IMR-90 (cell line): Measurements from ENCODE around the gene WDFY2. TPM values are rescaled to one million over a fixed set of nuclear protein-coding genes. Genes with fewer than 3 reads are reported as not detected.

Experiments used
- ATAC-seq: fragments of 200-7000 bp; cut with Tn5 transposase; 2 replicates; pipeline ENCODE4 v1.9.1; 2020; ENCODE audit warnings: low read depth, mild to moderate bottlenecking, moderate library complexity
- BruUV-seq: library from RNA; stranded (reverse); fragments of 400-500 nt; replicated peaks from 2 replicates; lab custom pipeline; 2021; lab: Mats Ljungman, UMichigan
- CTCF ChIA-PET: fragments of 300-600 bp; formaldehyde crosslinking; extraction: SDS; loops from one replicate; lab custom pipeline; 2021; ENCODE audit warnings: antibody characterized with exemption; lab: Yijun Ruan, JAX
- POLR2A ChIA-PET: fragments of 300-600 bp; sonication (Branson Sonifier 250); formaldehyde crosslinking; loops from one replicate; lab custom pipeline; 2022; ENCODE audit warnings: antibody characterized with exemption; ENCODE audit not compliant: unreplicated experiment; lab: Charles Lee
- DNase-seq: peaks from one replicate; pipeline ENCODE4 v3.0.0; 2013
- H2AFZ ChIP-seq: replicated peaks from 2 replicates; pipeline ENCODE3; 2013; ENCODE audit warnings: low read length, mild to moderate bottlenecking; ENCODE audit not compliant: poor library complexity
- H2AK5ac ChIP-seq: 2 replicates; pipeline ENCODE4 v1.6.1; 2013; ENCODE audit warnings: low read depth, low read length, inconsistent platforms
- H2AK9ac ChIP-seq: replicated peaks from 2 replicates; pipeline ENCODE3; 2013; ENCODE audit warnings: mild to moderate bottlenecking, low read depth, low read length, moderate library complexity; ENCODE audit not compliant: poor library complexity
- H2BK120ac ChIP-seq: 2 replicates; pipeline ENCODE4 v1.6.1; 2013; ENCODE audit warnings: low read depth, low read length, inconsistent platforms
- H2BK15ac ChIP-seq: 3 replicates; pipeline ENCODE4 v1.6.1; 2013; ENCODE audit warnings: low read depth, low read length, inconsistent platforms
- H2BK20ac ChIP-seq: 2 replicates; pipeline ENCODE4 v1.6.1; 2013; ENCODE audit warnings: low read depth, mild to moderate bottlenecking, inconsistent platforms, low read length, moderate library complexity
- H2BK5ac ChIP-seq: 2 replicates; pipeline ENCODE4 v1.6.1; 2013; ENCODE audit warnings: mild to moderate bottlenecking, low read depth, low read length, inconsistent platforms; ENCODE audit not compliant: poor library complexity, severe bottlenecking
- H3K14ac ChIP-seq: replicated peaks from 2 replicates; pipeline ENCODE4 v1.6.1; 2013; ENCODE audit warnings: low read depth, low read length, inconsistent platforms
- H3K18ac ChIP-seq: 2 replicates; pipeline ENCODE4 v1.6.1; 2013; ENCODE audit warnings: low read depth, low read length, control low read depth
- H3K23ac ChIP-seq: 2 replicates; pipeline ENCODE4 v1.6.1; 2013; ENCODE audit warnings: low read depth, low read length, inconsistent platforms
- H3K27ac ChIP-seq: 2 replicates; pipeline ENCODE4 v1.5.1; 2013; ENCODE audit warnings: mild to moderate bottlenecking, control low read depth, low read length; ENCODE audit not compliant: insufficient read depth
- H3K27me3 ChIP-seq: 2 replicates; pipeline ENCODE4 v1.6.1; 2013; ENCODE audit warnings: low read length; ENCODE audit not compliant: control insufficient read depth, insufficient read depth
- H3K36me3 ChIP-seq: 2 replicates; pipeline ENCODE4 v1.6.1; 2013; ENCODE audit warnings: low read length, mixed read lengths; ENCODE audit not compliant: control insufficient read depth, insufficient read depth
- H3K4ac ChIP-seq: 2 replicates; pipeline ENCODE4 v1.6.1; 2013; ENCODE audit warnings: low read depth, low read length, inconsistent platforms
- H3K4me1 ChIP-seq: 2 replicates; pipeline ENCODE4 v1.6.1; 2013; ENCODE audit warnings: low read length, mixed read lengths; ENCODE audit not compliant: control insufficient read depth, insufficient read depth
- H3K4me2 ChIP-seq: 2 replicates; pipeline ENCODE4 v1.6.1; 2013; ENCODE audit warnings: low read depth, mild to moderate bottlenecking, control low read depth, low read length, moderate library complexity
- H3K4me3 ChIP-seq: 2 replicates; pipeline ENCODE4 v1.5.1; 2013; ENCODE audit warnings: low read depth, mild to moderate bottlenecking, control low read depth, low read length, moderate library complexity; ENCODE audit not compliant: insufficient read depth
- H3K56ac ChIP-seq: 2 replicates; pipeline ENCODE4 v1.6.1; 2013; ENCODE audit warnings: low read length, inconsistent platforms; ENCODE audit not compliant: insufficient read depth; ENCODE audit errors: extremely low read depth
- H3K79me1 ChIP-seq, 2 experiments: 2 replicates each; pipeline ENCODE4 v1.6.1; 2013; ENCODE audit warnings: low read length in 2 of 2, inconsistent platforms in 1 of 2, low read depth in 1 of 2
- H3K9ac ChIP-seq: 2 replicates; pipeline ENCODE4 v1.6.1; 2013; ENCODE audit warnings: low read depth, low read length, control low read depth
- H3K9me1 ChIP-seq: 2 replicates; pipeline ENCODE4 v1.6.1; 2013; ENCODE audit warnings: low read length, inconsistent platforms; ENCODE audit not compliant: insufficient read depth
- H3K9me3 ChIP-seq: 2 replicates; pipeline ENCODE4 v1.6.1; 2013; ENCODE audit warnings: low read length; ENCODE audit not compliant: control insufficient read depth, insufficient read depth
- H4K20me1 ChIP-seq: 2 replicates; pipeline ENCODE4 v1.6.1; 2013; ENCODE audit warnings: low read length, inconsistent platforms; ENCODE audit not compliant: insufficient read depth
- H4K5ac ChIP-seq: 2 replicates; pipeline ENCODE4 v1.6.1; 2013; ENCODE audit warnings: mild to moderate bottlenecking, low read depth, low read length, control low read depth
- H4K8ac ChIP-seq, 2 experiments: 2 replicates each; pipeline ENCODE4 v1.6.1; 2013; ENCODE audit warnings: low read depth in 2 of 2, low read length in 2 of 2, control low read depth in 1 of 2, inconsistent platforms in 1 of 2
- H4K91ac ChIP-seq: 2 replicates; pipeline ENCODE4 v1.6.1; 2013; ENCODE audit warnings: low read depth, low read length, inconsistent platforms; ENCODE audit not compliant: insufficient read depth
- CEBPB ChIP-seq: IDR thresholded peaks from 2 replicates; pipeline ENCODE4 v1.6.1; 2012; ENCODE audit warnings: low read depth, low read length, improper control_type of control experiment
- CTCF ChIP-seq: conservative IDR thresholded peaks from 2 replicates; pipeline ENCODE4 v1.5.1; 2012; ENCODE audit warnings: mild to moderate bottlenecking, low read depth, low read length, improper control_type of control experiment
- ELK1 ChIP-seq: fragments of 150-350 bp; IDR thresholded peaks from 2 replicates; pipeline ENCODE4 v1.6.1; 2016; ENCODE audit warnings: low read depth, mild to moderate bottlenecking, low read length, moderate library complexity, borderline replicate concordance
- MAZ ChIP-seq: IDR thresholded peaks from 2 replicates; pipeline ENCODE4 v1.6.1; 2012; ENCODE audit warnings: low read depth, mild to moderate bottlenecking, low read length, improper control_type of control experiment, moderate library complexity, borderline replicate concordance
- MXI1 ChIP-seq: IDR thresholded peaks from 2 replicates; pipeline ENCODE4 v1.6.1; 2012; ENCODE audit warnings: low read depth, mild to moderate bottlenecking, low read length, moderate library complexity, borderline replicate concordance
- NFE2L2 ChIP-seq: fragments of 150-350 bp; IDR thresholded peaks from 2 replicates; pipeline ENCODE4 v1.6.1; 2016; ENCODE audit warnings: low read depth, mild to moderate bottlenecking, low read length
- SMC3 ChIP-seq: fragments of 150-350 bp; IDR thresholded peaks from 2 replicates; pipeline ENCODE4 v1.6.1; 2016; ENCODE audit warnings: low read depth, mild to moderate bottlenecking, antibody characterized with exemption, low read length, moderate library complexity
- WGBS, 2 experiments: methylation state at CpG; one replicate each; pipeline versions ENCODE4 v1.1.5 to v1.1.7; 2013; ENCODE audit warnings: missing lambda C conversion rate in 2 of 2; ENCODE audit not compliant: insufficient read length in 1 of 2; ENCODE audit errors: extremely low coverage in 2 of 2; 5-methylcytosine and 5-hydroxymethylcytosine counted together
- dilution Hi-C: fragments of 300-500 bp; cut with HindIII; formaldehyde crosslinking; loops from one replicate; pipeline ENCODE4 v1.14.3; 2018; ENCODE audit warnings: low sequenced_read_pairs; ENCODE audit not compliant: unreplicated experiment
- in situ Hi-C: fragments of 300-500 bp; cut with MboI; formaldehyde crosslinking; loops from 3 replicates; pipeline ENCODE4 v1.14.3; 2019; ENCODE audit warnings: low sequenced_read_pairs, inconsistent platforms, mixed read lengths
- intact Hi-C: fragments of 100-400 bp; cut with micrococcal nuclease; formaldehyde crosslinking; loops from 2 replicates; pipeline ENCODE4 v1.10.0; 2022
- polyA plus RNA-seq, 3 experiments: library from polyadenylated mRNA; depleted of rRNA; stranded (reverse); fragments of >200 nt; gene quantifications; 2 replicates each; pipeline ENCODE4 v1.2.3, GENCODE V29; 2012; ENCODE audit warnings: low replicate concordance in 1 of 3
- total RNA-seq: library from RNA; depleted of rRNA; stranded (reverse); fragments of >200 nt; gene quantifications from 2 replicates; pipeline ENCODE4 v1.2.3, GENCODE V29; 2012

WDFY2 gene
- total and polyA plus RNA-seq, 2 of the 4 experiments (the other 2 are of a cell fraction): 4.3 to 5.4 TPM

- no peak overlapping the region for H3K56ac ChIP-seq
- H2AK5ac ChIP-seq: no peak overlapping the region
- BruUV-seq: no TSS peak
- no peaks in the 10 kb centered on the region for H3K27me3 ChIP-seq
- H3K18ac ChIP-seq: no peak overlapping the region
- no peak overlapping the region for H2BK20ac ChIP-seq
- H3K36me3 ChIP-seq: no peaks in the 10 kb centered on the region
- H3K9me3 ChIP-seq: no peaks in the 10 kb centered on the region
- H2AFZ ChIP-seq: no peak overlapping the region
- H3K4ac ChIP-seq: no peak overlapping the region
- peaks cover 4 to 11% of the 10 kb centered on the region in 2 experiments; a peak in 1 of 4 replicates for H3K79me1 ChIP-seq
- no peak overlapping the region for H2AK9ac ChIP-seq
- CTCF ChIA-PET: no interaction called here
- in situ Hi-C loops: loop anchor here (10.0 kb wide), 1 partner anchor 136 kb away; no protein-coding TSS in a partner anchor
- H3K4me2 ChIP-seq: no peak overlapping the region
- POLR2A ChIA-PET: no interaction called here
- intact Hi-C loops: loop anchor here (10.0 kb wide), 1 partner anchor 544 kb away; the partner anchor contains the start of gene NEK5
- no CpG with 5 or more reads among the region's 1 CpG for WGBS, 2 experiments
- H2BK15ac ChIP-seq: no peak overlapping the region
- H3K23ac ChIP-seq: no peak overlapping the region
- no peak overlapping the region for H3K4me3 ChIP-seq
- no peak overlapping the region for H4K8ac ChIP-seq
- H2BK5ac ChIP-seq: no peak overlapping the region
- H3K9ac ChIP-seq: no peak overlapping the region
- no peak for TF ChIP-seq ELK1
- no peak for TF ChIP-seq NFE2L2
- TF ChIP-seq SMC3: no peak
- no peak for TF ChIP-seq CTCF
- TF ChIP-seq MXI1: no peak
- no peak for TF ChIP-seq MAZ
- no peak for TF ChIP-seq CEBPB
- H2BK120ac ChIP-seq: no peak overlapping the region
- ATAC-seq (no peak), DNase-seq (no peak)
- peaks cover 4% of the 10 kb centered on the region for H3K4me1 ChIP-seq
- H4K91ac ChIP-seq: no peak overlapping the region
- H4K5ac ChIP-seq: no peak overlapping the region
- H3K27ac ChIP-seq: no peak overlapping the region
- H4K20me1 ChIP-seq: no peaks in the 10 kb centered on the region
- H3K14ac ChIP-seq: no peak overlapping the region
- dilution Hi-C loops: no loop called here
- no peaks in the 10 kb centered on the region; the same call in 1 of the 2 replicates for H3K9me1 ChIP-seq
These were observed 3.0 kb upstream of the WDFY2 start for GRCh38 chr13:51581148-51581820.
